Spleen (tissue), 11 donors: ENCODE results near the gene MCUB. TPM values are rescaled to one million over a fixed set of nuclear protein-coding genes. Genes with fewer than 3 reads are reported as not detected.

Experiments
- DNase-seq: peaks from one replicate; pipeline ENCODE4 v3.0.0-alpha.2; 2020
- H3K27ac ChIP-seq, 8 donors: fragments of 200-600 bp; sonication (generic) in 7 of 8; 1 replicate in 4 of 8; 2 replicates in 4 of 8; pipeline versions ENCODE4 v1.5.0 to v1.8.0; 2016 to 2021; ENCODE audit warnings: inconsistent platforms in 4 of 8, mild to moderate bottlenecking in 4 of 8, moderate library complexity in 1 of 8
- H3K27me3 ChIP-seq, 7 donors: fragments of 200-600 bp; sonication (generic) in 6 of 7; replicated peaks in 1 of 7; 1 replicate in 4 of 7; 2 replicates in 3 of 7; pipeline versions ENCODE4 v1.5.0 to v1.8.0; 2016 to 2021; ENCODE audit warnings: inconsistent platforms in 3 of 7, mild to moderate bottlenecking in 1 of 7
- H3K36me3 ChIP-seq, 6 donors: fragments of 200-600 bp; sonication (generic) in 5 of 6; 1 replicate in 4 of 6; 2 replicates in 2 of 6; pipeline versions ENCODE4 v1.5.0 to v1.8.0; 2016 to 2021; ENCODE audit warnings: inconsistent platforms in 2 of 6
- H3K4me1 ChIP-seq, 6 donors: fragments of 200-600 bp; sonication (generic) in 5 of 6; 1 replicate in 3 of 6; 2 replicates in 3 of 6; pipeline versions ENCODE4 v1.5.0 to v1.8.0; 2016 to 2021; ENCODE audit warnings: inconsistent platforms in 3 of 6
- H3K4me3 ChIP-seq, 8 donors: fragments of 200-600 bp; sonication (generic) in 7 of 8; 1 replicate in 4 of 8; 2 replicates in 4 of 8; pipeline versions ENCODE4 v1.5.0 to v1.8.0; 2016 to 2021; ENCODE audit warnings: inconsistent platforms in 4 of 8, mild to moderate bottlenecking in 4 of 8, moderate library complexity in 2 of 8
- H3K9me3 ChIP-seq, 8 donors: fragments of 200-600 bp; sonication (generic) in 7 of 8; 1 replicate in 4 of 8; 2 replicates in 4 of 8; pipeline versions ENCODE4 v1.5.0 to v1.8.0; 2016 to 2021; ENCODE audit warnings: inconsistent platforms in 4 of 8
- POLR2A ChIP-seq, 3 donors: fragments of 450-650 bp; IDR thresholded peaks; one replicate each; pipeline ENCODE4 v1.5.1; 2017; ENCODE audit warnings: antibody characterized with exemption in 3 of 3, mild to moderate bottlenecking in 1 of 3
- POLR2AphosphoS5 ChIP-seq, 3 donors: sonication (generic); formaldehyde crosslinking; IDR thresholded peaks; one replicate each; pipeline ENCODE4 v1.5.1; 2017; ENCODE audit warnings: antibody characterized with exemption in 3 of 3
- WGBS, 5 donors: extraction: QIAGEN DNeasy Blood & Tissue Kit in 3 of 5; methylation state at CpG; one replicate each; pipeline versions ENCODE4 v1.1.5 to v1.1.7; 2013 to 2018; 5-methylcytosine and 5-hydroxymethylcytosine counted together
- intact Hi-C: fragments of 100-400 bp; cut with DNase I; formaldehyde crosslinking; loops from one replicate; pipeline ENCODE4 v1.15.0; 2023; ENCODE audit warnings: low total_unique reads
- polyA plus RNA-seq, 3 donors: library from polyadenylated mRNA; stranded (reverse); fragments of 200-250 nt; gene quantifications; one replicate each; pipeline ENCODE4 v1.2.1, GENCODE V29; 2013
- total RNA-seq, 7 donors: library from RNA; depleted of rRNA in 3 of 7; stranded (reverse); fragments of >200 nt in 3 of 7; fragmentation: NEBNext Ultra II Directional in 4 of 7; extraction: Animal tissue kit (Norgen Biotek cat#: 25700) in 4 of 7; gene quantifications; one replicate each; pipeline versions ENCODE4 v1.1.0 to v1.2.1, GENCODE V29; 2016 to 2021
- TF ChIP-seq, protein P1 (sequence below), 11 experiments: fragments of 200-600 bp in 7 of 11; fragments of 450-650 bp in 4 of 11; sonication (generic) in 4 of 11; IDR thresholded peaks in 8 of 11; conservative IDR thresholded peaks in 3 of 11; 1 replicate in 7 of 11; 2 replicates in 4 of 11; pipeline versions ENCODE4 v1.4.0 to v1.8.0; 2016 to 2021; ENCODE audit warnings: antibody characterized with exemption in 11 of 11, inconsistent platforms in 4 of 11, mild to moderate bottlenecking in 1 of 11
- donor health status: healthy with polysubstance abuse.
- donor health status: DM: no; HTN: no; CAD: no; lungs with moderate emphysema.
- donor health status: DM: no; HTN: no; CAD: no.
- donor health status: Bipolar disorder and iron deficiency.
- donor health status: healthy.
- donor health status: DM: no; HTN: no; CAD: no.
- donor health status: DM: yes; HTN: yes; CAD: no.

Gene MCUB
- total and polyA plus RNA-seq, 10 donors = 17.0 to 65.5 (median 29.1) TPM

DNA sequence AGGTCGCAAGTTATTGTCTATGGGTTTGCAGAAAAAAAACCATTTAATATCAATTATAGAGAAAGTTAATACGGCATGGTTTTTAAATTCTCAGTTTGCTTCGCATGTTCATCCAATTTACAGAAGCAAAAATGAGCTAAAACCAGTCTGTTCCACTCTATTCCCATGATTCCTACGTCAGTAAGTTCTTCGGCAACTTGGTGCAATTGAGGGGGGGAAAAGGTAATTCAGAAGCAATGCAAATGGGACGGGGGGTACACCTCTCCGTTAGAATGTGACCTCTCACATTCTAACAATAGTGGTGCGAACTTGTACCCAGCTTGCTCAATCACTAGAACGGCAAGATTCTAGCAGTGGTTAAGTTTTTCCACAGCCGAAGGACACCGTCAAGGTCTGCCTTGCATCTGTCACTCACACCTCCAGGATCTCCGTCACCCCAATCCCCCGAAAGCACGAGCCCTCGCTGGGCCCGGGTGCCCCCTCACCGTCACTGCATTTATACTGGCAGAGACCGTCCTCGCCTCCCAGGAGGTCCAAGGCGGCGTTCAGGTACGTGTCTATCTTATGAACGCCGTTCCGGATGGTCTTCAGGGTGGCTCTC lies 169.2 kb downstream of the MCUB start:
- DNase-seq = no peak
- Histone ChIP-seq H3K27me3 (no peaks in the 10 kb centered on the region), H3K27ac (peak overlapping the region; percentile 77 to 91 (median 86)), H3K36me3 (no peaks in the 10 kb centered on the region), H3K9me3 (no peaks in the 10 kb centered on the region), H3K4me3 (peak overlapping the region; percentile 77 to 95 (median 86)), H3K4me1 (peaks cover 7 to 32% (median 22%) of the 10 kb centered on the region in 6 donors)
- TF ChIP-seq POLR2A (IDR thresholded peaks at IDR 0.05) (no peak), POLR2AphosphoS5 (IDR thresholded peaks at IDR 0.05) (no peak)
- TF ChIP-seq, protein P1, sequence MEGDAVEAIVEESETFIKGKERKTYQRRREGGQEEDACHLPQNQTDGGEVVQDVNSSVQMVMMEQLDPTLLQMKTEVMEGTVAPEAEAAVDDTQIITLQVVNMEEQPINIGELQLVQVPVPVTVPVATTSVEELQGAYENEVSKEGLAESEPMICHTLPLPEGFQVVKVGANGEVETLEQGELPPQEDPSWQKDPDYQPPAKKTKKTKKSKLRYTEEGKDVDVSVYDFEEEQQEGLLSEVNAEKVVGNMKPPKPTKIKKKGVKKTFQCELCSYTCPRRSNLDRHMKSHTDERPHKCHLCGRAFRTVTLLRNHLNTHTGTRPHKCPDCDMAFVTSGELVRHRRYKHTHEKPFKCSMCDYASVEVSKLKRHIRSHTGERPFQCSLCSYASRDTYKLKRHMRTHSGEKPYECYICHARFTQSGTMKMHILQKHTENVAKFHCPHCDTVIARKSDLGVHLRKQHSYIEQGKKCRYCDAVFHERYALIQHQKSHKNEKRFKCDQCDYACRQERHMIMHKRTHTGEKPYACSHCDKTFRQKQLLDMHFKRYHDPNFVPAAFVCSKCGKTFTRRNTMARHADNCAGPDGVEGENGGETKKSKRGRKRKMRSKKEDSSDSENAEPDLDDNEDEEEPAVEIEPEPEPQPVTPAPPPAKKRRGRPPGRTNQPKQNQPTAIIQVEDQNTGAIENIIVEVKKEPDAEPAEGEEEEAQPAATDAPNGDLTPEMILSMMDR (IDR thresholded peaks at IDR 0.05 in 8 of 11, conservative IDR thresholded peaks at IDR 0.05 in 3 of 11) = no peak
- intact Hi-C loops = no loop called here
- 2 to 4% (median 4%) methylated on average over 16 to 25 of the region's 25 CpGs for WGBS, 5 donors

DNA sequence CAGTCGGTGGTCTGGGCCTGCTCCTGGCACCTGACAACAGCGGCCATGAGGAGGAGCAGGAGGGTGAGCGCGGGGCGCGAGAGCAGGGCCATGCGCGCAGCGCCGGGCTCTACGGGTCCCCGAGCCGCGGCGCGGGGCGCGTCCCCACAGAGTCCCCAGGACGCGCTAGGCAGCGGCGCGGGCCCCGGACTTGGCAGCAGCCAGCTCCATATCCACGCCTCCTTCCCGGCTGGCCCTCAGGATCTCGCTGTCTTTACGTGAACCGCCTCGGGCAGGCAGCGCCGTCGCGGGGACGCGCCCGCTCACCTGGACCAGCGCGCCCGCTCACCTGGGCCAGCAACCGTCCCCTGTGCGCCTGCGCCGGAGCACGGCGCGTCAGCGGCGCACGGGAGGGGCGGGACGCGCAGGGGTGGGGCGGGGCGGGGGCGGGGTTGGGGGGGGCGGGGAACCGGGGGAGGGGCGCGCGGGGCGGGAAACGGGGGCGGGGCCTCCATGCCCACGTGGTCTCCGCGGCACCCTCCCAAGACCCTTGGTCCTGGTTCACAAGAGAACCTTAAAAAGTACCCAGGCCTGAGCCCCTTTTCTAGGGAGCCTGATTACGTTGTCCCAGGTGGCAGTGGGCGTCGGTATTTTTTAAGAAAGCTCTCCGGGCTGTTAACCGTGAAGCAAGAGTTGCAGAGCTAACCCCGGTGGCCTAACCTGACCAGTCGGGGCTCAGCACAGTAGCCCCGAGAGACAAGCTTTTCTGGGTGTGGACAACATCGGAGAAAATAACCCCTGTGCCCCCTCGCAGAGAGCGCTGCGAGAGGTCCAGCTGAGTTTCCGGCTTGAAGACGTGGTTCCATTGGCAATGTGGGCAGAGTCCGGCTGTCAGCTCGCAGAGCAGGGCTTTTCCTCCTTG lies 169.9 kb downstream of the MCUB start, which contains the start of gene PLA2G12A:
Gene PLA2G12A, minus strand, starts transcription at position 353 of the 901 bp plus-strand sequence. Its CDS starts 261 bp downstream, at position 92.
- peak; percentile 94 for DNase-seq
- Histone ChIP-seq H3K27ac (peak within 1 kb of the TSS; percentile 77 to 91 (median 86)), H3K9me3 (no peaks in the 10 kb centered on the region), H3K27me3 (no peaks in the 10 kb centered on the region), H3K4me1 (peaks cover 7 to 32% (median 22%) of the 10 kb centered on the region in 6 donors), H3K36me3 (no peaks in the 10 kb centered on the region), H3K4me3 (peak within 1 kb of the TSS; percentile 77 to 95 (median 86))
- peak; percentile 88 to 91 (median 88) for TF ChIP-seq POLR2AphosphoS5 (IDR thresholded peaks at IDR 0.05)
- peak in 2 of 3 donors; percentile 31 to 39 for TF ChIP-seq POLR2A (IDR thresholded peaks at IDR 0.05)
- TF ChIP-seq, protein P1 (IDR thresholded peaks at IDR 0.05 in 8 of 11, conservative IDR thresholded peaks at IDR 0.05 in 3 of 11) = no peak
- WGBS, 5 donors = 0 to 1% (median 1%) methylated on average over 36 to 82 of the region's 83 CpGs
- intact Hi-C loops = loop anchor here (10.0 kb wide), 2 partner anchors 75 to 305 kb away; partner anchors contain the start of gene CFI

DNA sequence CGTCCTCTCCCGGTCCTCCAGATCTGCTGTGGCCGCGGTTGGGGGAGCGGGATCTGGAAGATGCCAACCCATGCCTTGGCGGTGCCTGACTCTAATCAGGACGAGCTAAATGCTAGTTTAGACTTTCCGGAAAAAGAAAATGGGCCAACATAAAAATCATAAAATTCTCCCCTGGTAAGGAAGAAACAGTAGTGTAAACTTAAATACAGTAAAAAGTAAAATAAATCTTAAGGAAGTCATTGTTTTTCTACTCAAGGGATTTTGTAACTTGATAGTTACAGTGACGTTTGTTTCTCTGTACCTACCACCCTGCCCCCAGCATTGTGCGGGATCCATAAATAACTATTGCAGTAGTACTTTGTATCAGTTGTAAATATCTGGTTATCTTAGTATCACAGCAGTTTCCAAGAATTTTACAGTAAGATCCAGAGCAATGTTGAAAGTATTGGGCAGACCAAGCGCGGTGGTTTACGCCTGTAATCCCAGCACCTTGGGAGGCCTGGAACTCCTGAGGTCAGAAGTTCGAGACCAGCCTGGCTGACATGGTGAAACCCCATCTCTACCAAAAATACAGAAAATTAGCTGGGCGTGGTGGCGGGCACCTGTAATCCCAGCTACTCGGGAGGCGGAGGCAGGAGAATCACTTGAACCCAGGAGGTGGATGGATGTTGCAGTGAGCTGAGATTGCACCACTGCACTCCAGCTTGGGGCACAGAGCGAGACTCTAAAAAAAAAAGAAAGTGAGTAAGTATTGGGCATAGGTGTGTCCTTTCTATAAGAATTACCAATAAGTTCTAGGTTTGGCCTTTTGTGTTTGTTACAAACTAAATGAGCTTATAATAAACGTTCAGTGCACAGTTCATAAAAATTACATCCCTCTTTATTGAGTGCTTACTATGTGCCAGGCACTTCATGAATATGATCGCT lies 170.8 kb downstream of the MCUB start:
- peaks cover 7 to 32% (median 22%) of the 10 kb centered on the region in 6 donors for H3K4me1 ChIP-seq
- no peaks in the 10 kb centered on the region for H3K9me3 ChIP-seq
- WGBS, 5 donors = 56 to 58% (median 56%) methylated on average over 21 of the region's 21 CpGs
- TF ChIP-seq POLR2AphosphoS5 (IDR thresholded peaks at IDR 0.05) (peak in 1 of 3 donors; percentile 35), POLR2A (IDR thresholded peaks at IDR 0.05) (no peak)
- TF ChIP-seq, protein P1 (IDR thresholded peaks at IDR 0.05 in 8 of 11, conservative IDR thresholded peaks at IDR 0.05 in 3 of 11) = no peak
- no peaks in the 10 kb centered on the region for H3K36me3 ChIP-seq
- no peaks in the 10 kb centered on the region for H3K27me3 ChIP-seq
- H3K4me3 ChIP-seq = peak overlapping the region; percentile 77 to 95 (median 86)
- H3K27ac ChIP-seq = peak overlapping the region; percentile 51 to 91 (median 86)
- DNase-seq = peak; percentile 70
- intact Hi-C loops = loop anchor here (10.0 kb wide), 2 partner anchors 74 to 306 kb away; partner anchors contain the start of gene CFI
